ENCODE measurements around the gene ALOX12B. TPM values are rescaled to one million over a fixed set of nuclear protein-coding genes. Genes with fewer than 3 reads are reported as not detected.

The ALOX12B gene
- total RNA-seq (2014; rRNA removed; shearing (Covaris generic)) = 1.4 TPM in 1 of 2 replicates, not detected in the other
- 0.16 and 0.30 TPM in 2 replicates for polyA plus RNA-seq (2016; fragmentation: Nextera tagmentation; extraction: Ambion mirVana)
- long read RNA-seq, partial matches to known transcripts = 1 of 1 reads
- long read RNA-seq, other reads (novel, unspliced or antisense) = 0 of 1 reads

DNA sequence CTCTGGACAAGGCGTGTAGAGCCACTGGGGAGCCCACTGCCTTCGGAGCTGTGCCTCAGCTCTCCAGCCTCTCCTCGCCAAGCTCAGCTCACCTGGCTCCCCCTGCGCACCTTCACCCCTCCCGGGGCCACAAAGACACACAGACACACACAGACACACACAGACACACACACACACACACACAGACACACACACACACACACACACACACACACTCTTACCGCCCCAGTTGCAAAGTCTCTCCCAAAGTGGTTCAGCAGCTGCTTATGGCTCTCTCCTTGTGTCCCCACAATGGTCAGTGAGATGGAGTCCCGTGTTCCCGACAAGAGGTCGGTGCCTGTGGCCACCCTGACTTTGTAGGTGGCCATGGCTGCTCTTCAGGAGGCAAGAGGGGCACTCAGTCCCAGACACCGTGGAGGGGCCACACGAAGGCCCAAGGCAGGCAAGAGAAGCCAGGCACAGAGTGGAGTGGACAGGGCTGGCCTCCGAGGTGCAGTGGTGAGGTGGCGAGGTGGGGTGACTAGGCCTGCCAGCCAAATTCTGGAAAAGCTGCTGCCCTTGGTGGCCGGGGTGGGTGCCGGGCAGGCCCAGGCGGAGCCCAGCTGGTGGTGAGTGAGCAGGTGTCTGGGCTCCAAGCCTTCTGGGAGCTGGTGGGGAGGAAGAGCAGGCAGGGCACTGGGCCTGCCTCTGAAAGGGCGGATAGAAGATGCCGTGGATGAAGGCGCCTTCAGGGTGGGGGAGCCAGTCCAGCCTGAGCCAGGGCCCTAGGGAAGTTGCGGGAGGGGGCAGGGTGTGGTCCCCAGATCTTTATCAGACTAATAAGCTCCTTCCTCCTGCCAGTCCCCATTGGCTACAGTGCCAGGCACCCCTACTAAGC, at the start of gene ALOX12B:
Gene ALOX12B, minus strand, starts transcription at position 642 of the 877 bp plus-strand sequence. Its CDS starts 274 bp downstream, at position 368.
- peak within 1 kb of the TSS; percentile 38; the same call in 1 of the 2 replicates for H2AFZ ChIP-seq
- H3K4me3 Mint-ChIP-seq = no peak within 1 kb of the TSS
- peak; percentile 45 for ATAC-seq

DNA sequence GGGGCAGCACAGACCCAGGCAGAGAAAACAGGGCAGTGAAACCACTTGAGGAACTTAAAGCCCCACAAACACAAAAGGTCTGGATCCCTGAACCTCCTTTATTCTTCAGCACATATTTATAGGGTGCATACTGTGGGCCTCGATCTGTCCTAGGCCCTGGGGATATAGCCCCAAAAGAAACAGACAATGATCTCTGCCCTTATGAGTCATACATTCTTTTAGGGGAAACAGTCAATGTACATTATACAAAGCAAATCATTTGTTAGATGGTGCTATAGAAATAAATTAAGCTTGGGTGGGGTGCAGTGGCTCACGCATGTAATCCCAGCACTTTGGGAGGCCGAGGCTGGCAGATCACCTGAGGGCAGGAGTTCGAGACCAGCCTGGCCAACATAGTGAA, 46.4 kb upstream of the ALOX12B start:
- Histone ChIP-seq H3K79me2 (replicated peaks; ENCODE audit: insufficient read depth) (no peaks in the 10 kb centered on the region), H3K4me3 (peak overlapping the region; percentile 35), H3K4me1 (ENCODE audit: insufficient read depth) (peaks cover 21% of the 10 kb centered on the region), H2AFZ (peak overlapping the region; percentile 86), H3K4me2 (peak overlapping the region; percentile 66), H3K9me2 (ENCODE audit: insufficient read depth) (no peaks in the 10 kb centered on the region), H3K27ac (ENCODE audit: low read depth) (no peak overlapping the region), H3K36me3 (ENCODE audit: insufficient read depth) (no peaks in the 10 kb centered on the region), H3K27me3 (ENCODE audit: insufficient read depth) (peaks cover 47% of the 10 kb centered on the region), H3F3A (replicated peaks; ENCODE audit: low read depth) (peaks cover 19% of the 10 kb centered on the region), H4K20me1 (replicated peaks; ENCODE audit: insufficient read depth) (no peaks in the 10 kb centered on the region)
- H3K27ac Mint-ChIP-seq = no peak overlapping the region; the same call in 1 of the 2 replicates
- no peaks in the 10 kb centered on the region; the same call in 2 of the 3 replicates for H3K9me3 Mint-ChIP-seq
- DNase-seq (ENCODE audit: low spot score) (no peak), ATAC-seq (no peak)
- peaks cover 25% of the 10 kb centered on the region for H3K27me3 Mint-ChIP-seq (ENCODE audit: insufficient read depth, low read depth, poor library complexity)
- H3K4me1 Mint-ChIP-seq = peaks cover 13% of the 10 kb centered on the region
- no peaks in the 10 kb centered on the region for H3K36me3 Mint-ChIP-seq (ENCODE audit: low read depth)
- peak overlapping the region; percentile 34; the same call in 2 of the 3 replicates for H3K4me3 Mint-ChIP-seq
- TF ChIP-seq EZH2 (IDR thresholded peaks at IDR 0.05; ENCODE audit: low read depth, unreplicated experiment) (no peak), EZH2phosphoT487 (IDR thresholded peaks at IDR 0.05; ENCODE audit: unreplicated experiment) (no peak), ZNF114 (CRISPR knock-in tag; IDR thresholded peaks at IDR 0.05) (no peak), JUNB (IDR thresholded peaks at IDR 0.05; ENCODE audit: unreplicated experiment) (no peak)

More for the DNA sequence above, at the start of gene ALOX12B:
- no peak within 1 kb of the TSS for H3K27ac ChIP-seq (ENCODE audit: low read depth)
- H4K20me1 ChIP-seq (replicated peaks; ENCODE audit: insufficient read depth) = no peaks in the 10 kb centered on the region
- H3K27me3 ChIP-seq (ENCODE audit: insufficient read depth) = peaks cover 14% of the 10 kb centered on the region; the same call in 1 of the 2 replicates
- Mint-ChIP-seq H3K27me3 (ENCODE audit: insufficient read depth, low read depth, poor library complexity) (peaks cover 21% of the 10 kb centered on the region), H3K9me3 (no peaks in the 10 kb centered on the region), H3K4me1 (peaks cover 13% of the 10 kb centered on the region), H3K36me3 (ENCODE audit: low read depth) (no peaks in the 10 kb centered on the region), H3K27ac (no peak within 1 kb of the TSS)
- H3K36me3 ChIP-seq (ENCODE audit: insufficient read depth) = no peaks in the 10 kb centered on the region
- DNase-seq (ENCODE audit: low spot score) = no peak
- H3F3A ChIP-seq (replicated peaks; ENCODE audit: low read depth) = no peaks in the 10 kb centered on the region
- H3K4me2 ChIP-seq = no peak within 1 kb of the TSS
- H3K4me3 ChIP-seq = no peak within 1 kb of the TSS
- H3K79me2 ChIP-seq (replicated peaks; ENCODE audit: insufficient read depth) = no peaks in the 10 kb centered on the region
- H3K9me2 ChIP-seq (ENCODE audit: insufficient read depth) = no peaks in the 10 kb centered on the region
- no peaks in the 10 kb centered on the region for H3K4me1 ChIP-seq (ENCODE audit: insufficient read depth)
- TF ChIP-seq, protein P1, sequence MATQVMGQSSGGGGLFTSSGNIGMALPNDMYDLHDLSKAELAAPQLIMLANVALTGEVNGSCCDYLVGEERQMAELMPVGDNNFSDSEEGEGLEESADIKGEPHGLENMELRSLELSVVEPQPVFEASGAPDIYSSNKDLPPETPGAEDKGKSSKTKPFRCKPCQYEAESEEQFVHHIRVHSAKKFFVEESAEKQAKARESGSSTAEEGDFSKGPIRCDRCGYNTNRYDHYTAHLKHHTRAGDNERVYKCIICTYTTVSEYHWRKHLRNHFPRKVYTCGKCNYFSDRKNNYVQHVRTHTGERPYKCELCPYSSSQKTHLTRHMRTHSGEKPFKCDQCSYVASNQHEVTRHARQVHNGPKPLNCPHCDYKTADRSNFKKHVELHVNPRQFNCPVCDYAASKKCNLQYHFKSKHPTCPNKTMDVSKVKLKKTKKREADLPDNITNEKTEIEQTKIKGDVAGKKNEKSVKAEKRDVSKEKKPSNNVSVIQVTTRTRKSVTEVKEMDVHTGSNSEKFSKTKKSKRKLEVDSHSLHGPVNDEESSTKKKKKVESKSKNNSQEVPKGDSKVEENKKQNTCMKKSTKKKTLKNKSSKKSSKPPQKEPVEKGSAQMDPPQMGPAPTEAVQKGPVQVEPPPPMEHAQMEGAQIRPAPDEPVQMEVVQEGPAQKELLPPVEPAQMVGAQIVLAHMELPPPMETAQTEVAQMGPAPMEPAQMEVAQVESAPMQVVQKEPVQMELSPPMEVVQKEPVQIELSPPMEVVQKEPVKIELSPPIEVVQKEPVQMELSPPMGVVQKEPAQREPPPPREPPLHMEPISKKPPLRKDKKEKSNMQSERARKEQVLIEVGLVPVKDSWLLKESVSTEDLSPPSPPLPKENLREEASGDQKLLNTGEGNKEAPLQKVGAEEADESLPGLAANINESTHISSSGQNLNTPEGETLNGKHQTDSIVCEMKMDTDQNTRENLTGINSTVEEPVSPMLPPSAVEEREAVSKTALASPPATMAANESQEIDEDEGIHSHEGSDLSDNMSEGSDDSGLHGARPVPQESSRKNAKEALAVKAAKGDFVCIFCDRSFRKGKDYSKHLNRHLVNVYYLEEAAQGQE (IDR thresholded peaks at IDR 0.05; ENCODE audit: unreplicated experiment) = no peak
- TF ChIP-seq POLR2AphosphoS5 (IDR thresholded peaks at IDR 0.05; ENCODE audit: low read depth) (no peak), STAT1 (IDR thresholded peaks at IDR 0.05; ENCODE audit: unreplicated experiment) (no peak), ZNF331 (CRISPR knock-in tag; IDR thresholded peaks at IDR 0.05; ENCODE audit: low read depth) (no peak), NANOG (IDR thresholded peaks at IDR 0.05; ENCODE audit: borderline replicate concordance) (no peak)
- TF ChIP-seq, protein P2, sequence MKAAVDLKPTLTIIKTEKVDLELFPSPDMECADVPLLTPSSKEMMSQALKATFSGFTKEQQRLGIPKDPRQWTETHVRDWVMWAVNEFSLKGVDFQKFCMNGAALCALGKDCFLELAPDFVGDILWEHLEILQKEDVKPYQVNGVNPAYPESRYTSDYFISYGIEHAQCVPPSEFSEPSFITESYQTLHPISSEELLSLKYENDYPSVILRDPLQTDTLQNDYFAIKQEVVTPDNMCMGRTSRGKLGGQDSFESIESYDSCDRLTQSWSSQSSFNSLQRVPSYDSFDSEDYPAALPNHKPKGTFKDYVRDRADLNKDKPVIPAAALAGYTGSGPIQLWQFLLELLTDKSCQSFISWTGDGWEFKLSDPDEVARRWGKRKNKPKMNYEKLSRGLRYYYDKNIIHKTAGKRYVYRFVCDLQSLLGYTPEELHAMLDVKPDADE (IDR thresholded peaks at IDR 0.05) = no peak

All from GM23338 (cell line).